Heart left ventricle (tissue), 16 donors: ENCODE measurements around the gene SESN2. TPM values are rescaled to one million over a fixed set of nuclear protein-coding genes. Genes with fewer than 3 reads are reported as not detected.

Source experiments
- ATAC-seq, 4 donors: fragments of 200-7000 bp; cut with Tn5 transposase; one replicate each; pipeline ENCODE4 v1.9.1; 2020 to 2022; ENCODE audit warnings: moderate library complexity in 4 of 4, mild to moderate bottlenecking in 3 of 4, moderate number of reproducible peaks in 1 of 4
- DNase-seq, 5 donors: peaks; one replicate each; pipeline ENCODE4 v3.0.0-alpha.2; 2020
- H3K27ac ChIP-seq, 12 donors: fragments of 200-600 bp; sonication (generic) in 4 of 12; one replicate each; pipeline versions ENCODE4 v1.5.0 to v1.8.0; 2016 to 2022; ENCODE audit warnings: mild to moderate bottlenecking in 2 of 12
- H3K27me3 ChIP-seq, 9 donors: fragments of 200-600 bp; sonication (generic) in 2 of 9; one replicate each; pipeline versions ENCODE4 v1.5.1 to v1.8.0; 2016 to 2022; ENCODE audit warnings: mild to moderate bottlenecking in 3 of 9
- H3K36me3 ChIP-seq, 9 donors: fragments of 200-600 bp; sonication (generic) in 2 of 9; one replicate each; pipeline versions ENCODE4 v1.5.0 to v1.8.0; 2018 to 2022; ENCODE audit warnings: mild to moderate bottlenecking in 2 of 9
- H3K4me1 ChIP-seq, 12 donors: fragments of 200-600 bp; sonication (generic) in 4 of 12; one replicate each; pipeline versions ENCODE4 v1.5.0 to v1.8.0; 2016 to 2022; ENCODE audit warnings: mild to moderate bottlenecking in 3 of 12
- H3K4me3 ChIP-seq, 12 donors: fragments of 200-600 bp; sonication (generic) in 4 of 12; one replicate each; pipeline versions ENCODE4 v1.5.0 to v1.8.0; 2017 to 2022; ENCODE audit warnings: mild to moderate bottlenecking in 9 of 12, moderate library complexity in 4 of 12
- H3K9me3 ChIP-seq, 12 donors: fragments of 200-600 bp; sonication (generic) in 4 of 12; one replicate each; pipeline versions ENCODE4 v1.5.0 to v1.8.0; 2016 to 2022; ENCODE audit warnings: mild to moderate bottlenecking in 1 of 12
- CTCF ChIP-seq, 12 donors: fragments of 200-600 bp; sonication (generic) in 4 of 12; IDR thresholded peaks; one replicate each; pipeline versions ENCODE4 v1.5.0 to v1.8.0; 2018 to 2022; ENCODE audit warnings: antibody characterized with exemption in 12 of 12, mild to moderate bottlenecking in 5 of 12
- POLR2A ChIP-seq, 2 donors: fragments of 450-650 bp; IDR thresholded peaks; one replicate each; pipeline ENCODE4 v1.6.1; 2017; ENCODE audit warnings: antibody characterized with exemption in 2 of 2, mild to moderate bottlenecking in 2 of 2, moderate library complexity in 2 of 2
- WGBS, 4 donors: extraction: QIAGEN DNeasy Blood & Tissue Kit in 2 of 4; methylation state at CpG; one replicate each; pipeline versions ENCODE4 v1.1.5 to v1.1.7; 2013 to 2018; 5-methylcytosine and 5-hydroxymethylcytosine counted together
- intact Hi-C, 10 donors: fragments of 100-400 bp; cut with DNase I; formaldehyde crosslinking; loops; one replicate each; pipeline versions ENCODE4 v1.11.1 to v1.14.2; 2022
- long read RNA-seq, 3 donors: library from polyadenylated mRNA; unstranded; transcript quantifications; one replicate each; pipeline ENCODE4 v2.0.0, GENCODE V29; 2020 to 2021
- polyA plus RNA-seq, 2 donors: library from polyadenylated mRNA; stranded (reverse); fragments of 200-250 nt; gene quantifications; one replicate each; pipeline ENCODE4 v1.2.3, GENCODE V29; 2013
- total RNA-seq, 9 donors: library from RNA; depleted of rRNA in 2 of 9; stranded (reverse); fragments of >200 nt in 2 of 9; fragmentation: NEBNext Ultra II Directional in 3 of 9; extraction: Animal tissue kit (Norgen Biotek cat#: 25700) in 3 of 9; gene quantifications; one replicate each; pipeline versions ENCODE4 v1.1.0 to v1.2.4, GENCODE V29; 2016 to 2023
- donor health status: ischemic (EF 13 %, LVEDD 7.1; RV severe dilation, severe dysfunction).
- donor health status: healthy with polysubstance abuse.
- donor health status: DM: no; HTN: yes; CAD: no.
- donor health status: DM: no; HTN: no; CAD: no.
- donor health status: ischemic (EF 25% LVEDD 6.9; RV normal size, moderate dysfunction).
- donor health status: ischemic (EF 25% LVEDD 5.7; RV mildly dilated, moderate dysfunction).
- donor health status: healthy.
- donor health status: DM: yes; HTN: yes; CAD: no.
- donor health status: ischemic (EF 35%, LVEDD 5.7; RV mildly dilated, moderate dysfunction).
- donor health status: nonischemic (EF 11% LVEDD 7.7; RV severe dilation, severe dysfunction).
- donor health status: DM: yes; HTN: yes; CAD: no.
- donor health status: PGD.
- donor health status: ischemic (EF 29% LVEDD 5.4; RV normal size, mild dysfunction).
- donor health status: nonischemic (EF 23%, LVEDD 6.1; RV moderate dilation, normal function).

The SESN2 gene
- total RNA-seq (1 to 10 TPM; 2.4 to 6.4 (median 4.7) TPM), polyA plus RNA-seq (1 to 10 TPM; 2.1 to 8.8 TPM)
- long read RNA-seq, donor 1, transcript SESN2-201 (10 exons, 3,453 nt) = major isoform, 9 of 9 reads
- long read RNA-seq, donor 1, partial matches to known transcripts = 0 of 9 reads
- long read RNA-seq, donor 1, other reads (novel, unspliced or antisense) = 0 of 9 reads
- long read RNA-seq, donor 2, transcript SESN2-201 (10 exons, 3,453 nt) = major isoform, 14 of 17 reads
- long read RNA-seq, donor 2, partial matches to known transcripts = 1 of 17 reads
- long read RNA-seq, donor 2, other reads (novel, unspliced or antisense) = 2 of 17 reads
- long read RNA-seq, donor 3, partial matches to known transcripts = 3 of 8 reads
- long read RNA-seq, donor 3, other reads (novel, unspliced or antisense) = 1 of 8 reads

- intact Hi-C loops = loop anchor here in 3 of 10 donors (2.0 to 10.0 kb wide), 3 partner anchors 65 to 345 kb away; partner anchors contain the start of gene MED18 (in 2 of the 3)
Observed at GRCh38 chr1:28259252-28259933, at the start of gene SESN2. TSS of gene SESN2 (plus strand) at chr1:28259518. CDS start at chr1:28259848, 330 bp downstream.

GRCh38 chr1:28209700-28210099 is 49.6 kb upstream of the SESN2 start:
- H3K27ac ChIP-seq = no peak overlapping the region
- WGBS, 4 donors = 25 to 51% (median 42%) methylated on average over 1 of the region's 1 CpG
- H3K9me3 ChIP-seq = no peaks in the 10 kb centered on the region
- ATAC-seq = no peak
- no peak overlapping the region for H3K4me3 ChIP-seq
- no peak for DNase-seq
- H3K27me3 ChIP-seq = no peaks in the 10 kb centered on the region
- intact Hi-C loops = loop anchor here (1.0 to 10.0 kb wide), 10 partner anchors 117 to 355 kb away; no protein-coding TSS in a partner anchor
- peaks cover 0 to 3% (median 0%) of the 10 kb centered on the region in 12 donors for H3K4me1 ChIP-seq
- TF ChIP-seq CTCF (IDR thresholded peaks at IDR 0.05) (no peak), POLR2A (IDR thresholded peaks at IDR 0.05) (no peak)
- peaks cover 0 to 96% (median 88%) of the 10 kb centered on the region in 9 donors for H3K36me3 ChIP-seq

More at GRCh38 chr1:28259252-28259933, at the start of gene SESN2:
- H3K4me3 ChIP-seq = peak within 1 kb of the TSS; percentile 58 to 99 (median 96)
- H3K27ac ChIP-seq = peak within 1 kb of the TSS in 11 of 12 donors; percentile 78 to 98 (median 87)
- no peaks in the 10 kb centered on the region for H3K36me3 ChIP-seq
- H3K4me1 ChIP-seq = peaks cover 0 to 39% (median 22%) of the 10 kb centered on the region in 12 donors
- 0 to 1% (median 0%) methylated on average over 26 to 76 of the region's 76 CpGs for WGBS, 4 donors
- ATAC-seq = peak; percentile 98 to 99 (median 98)
- TF ChIP-seq POLR2A (IDR thresholded peaks at IDR 0.05) = peak; percentile 97 to 99
- no peak for TF ChIP-seq CTCF (IDR thresholded peaks at IDR 0.05)
- H3K9me3 ChIP-seq = no peaks in the 10 kb centered on the region
- peak; percentile 99 to 100 (median 100) for DNase-seq
- H3K27me3 ChIP-seq = peaks cover 0 to 3% (median 0%) of the 10 kb centered on the region in 9 donors

- DNase-seq (no peak), ATAC-seq (no peak)
- no peaks in the 10 kb centered on the region for H3K27me3 ChIP-seq
- no peak overlapping the region for H3K27ac ChIP-seq
- peaks cover 0 to 81% (median 68%) of the 10 kb centered on the region in 9 donors for H3K36me3 ChIP-seq
- WGBS, 4 donors = 60 to 90% (median 79%) methylated on average over 2 of the region's 2 CpGs
- H3K9me3 ChIP-seq = no peaks in the 10 kb centered on the region
- H3K4me3 ChIP-seq = no peak overlapping the region
- TF ChIP-seq CTCF (IDR thresholded peaks at IDR 0.05) = no peak
- TF ChIP-seq POLR2A (IDR thresholded peaks at IDR 0.05) = no peak
- peaks cover 0 to 3% (median 0%) of the 10 kb centered on the region in 12 donors for H3K4me1 ChIP-seq
- intact Hi-C loops = no loop called here
Observed at GRCh38 chr1:28213315-28213714, 46.0 kb upstream of the SESN2 start.

- TF ChIP-seq POLR2A (IDR thresholded peaks at IDR 0.05) (no peak), CTCF (IDR thresholded peaks at IDR 0.05) (no peak)
- Histone ChIP-seq H3K36me3 (peaks cover 3 to 69% (median 59%) of the 10 kb centered on the region in 9 donors), H3K4me3 (no peak overlapping the region), H3K4me1 (peaks cover 0 to 22% (median 16%) of the 10 kb centered on the region in 12 donors), H3K27ac (no peak overlapping the region), H3K9me3 (no peaks in the 10 kb centered on the region), H3K27me3 (no peaks in the 10 kb centered on the region)
- DNase-seq (no peak), ATAC-seq (no peak)
- intact Hi-C loops = no loop called here
Observed at GRCh38 chr1:28229089-28229488, 30.2 kb upstream of the SESN2 start.
